Measurements from ENCODE around the gene NDUFAF5. TPM values are rescaled to one million over a fixed set of nuclear protein-coding genes. Genes with fewer than 3 reads are reported as not detected.
A peak's percentile ranks its signal among the peaks of the same experiment; 100 is the strongest.

NDUFAF5 gene
- total RNA-seq, 1 donor from 2014 or later = 51.2 TPM

- Mint-ChIP-seq H3K27ac (ENCODE audit: unreplicated experiment) (no peak overlapping the region), H3K36me3 (ENCODE audit: unreplicated experiment) (peaks cover 12% of the 10 kb centered on the region), H3K9me3 (ENCODE audit: unreplicated experiment) (no peaks in the 10 kb centered on the region), H3K27me3 (ENCODE audit: unreplicated experiment) (no peaks in the 10 kb centered on the region), H3K4me1 (ENCODE audit: low read depth, unreplicated experiment) (peaks cover 3% of the 10 kb centered on the region), H3K4me3 (ENCODE audit: unreplicated experiment) (no peak overlapping the region)
- TF ChIP-seq CTCF (IDR thresholded peaks at IDR 0.05; ENCODE audit: partially characterized antibody, unreplicated experiment) = no peak
- DNase-seq = no peak
Measured at GRCh38 chr20:13739731-13740649, 44.8 kb upstream of the NDUFAF5 start.

GRCh38 chr20:13741879-13742278 lies 42.9 kb upstream of the NDUFAF5 start:
- Mint-ChIP-seq H3K36me3 (ENCODE audit: unreplicated experiment) (peaks cover 12% of the 10 kb centered on the region), H3K27me3 (ENCODE audit: unreplicated experiment) (no peaks in the 10 kb centered on the region), H3K4me3 (ENCODE audit: unreplicated experiment) (no peak overlapping the region), H3K4me1 (ENCODE audit: low read depth, unreplicated experiment) (peaks cover 3% of the 10 kb centered on the region), H3K27ac (ENCODE audit: unreplicated experiment) (no peak overlapping the region), H3K9me3 (ENCODE audit: unreplicated experiment) (no peaks in the 10 kb centered on the region)
- no peak for TF ChIP-seq CTCF (IDR thresholded peaks at IDR 0.05; ENCODE audit: partially characterized antibody, unreplicated experiment)
- DNase-seq = no peak

- Mint-ChIP-seq H3K9me3 (ENCODE audit: unreplicated experiment) (no peaks in the 10 kb centered on the region), H3K27ac (ENCODE audit: unreplicated experiment) (peak overlapping the region; percentile 72), H3K36me3 (ENCODE audit: unreplicated experiment) (peaks cover 12% of the 10 kb centered on the region), H3K4me3 (ENCODE audit: unreplicated experiment) (no peak overlapping the region), H3K4me1 (ENCODE audit: low read depth, unreplicated experiment) (peaks cover 3% of the 10 kb centered on the region), H3K27me3 (ENCODE audit: unreplicated experiment) (no peaks in the 10 kb centered on the region)
- no peak for DNase-seq
- no peak for TF ChIP-seq CTCF (IDR thresholded peaks at IDR 0.05; ENCODE audit: partially characterized antibody, unreplicated experiment)
Measured at GRCh38 chr20:13744352-13744751, 40.5 kb upstream of the NDUFAF5 start.

- no peak overlapping the region for H3K4me3 Mint-ChIP-seq (ENCODE audit: unreplicated experiment)
- peaks cover 3% of the 10 kb centered on the region for H3K4me1 Mint-ChIP-seq (ENCODE audit: low read depth, unreplicated experiment)
- H3K9me3 Mint-ChIP-seq (ENCODE audit: unreplicated experiment) = no peaks in the 10 kb centered on the region
- H3K27me3 Mint-ChIP-seq (ENCODE audit: unreplicated experiment) = no peaks in the 10 kb centered on the region
- no peak overlapping the region for H3K27ac Mint-ChIP-seq (ENCODE audit: unreplicated experiment)
- TF ChIP-seq CTCF (IDR thresholded peaks at IDR 0.05; ENCODE audit: partially characterized antibody, unreplicated experiment) = no peak
- DNase-seq = no peak
- H3K36me3 Mint-ChIP-seq (ENCODE audit: unreplicated experiment) = peaks cover 5% of the 10 kb centered on the region
Measured at GRCh38 chr20:13745784-13746183, 39.0 kb upstream of the NDUFAF5 start.

- Mint-ChIP-seq H3K4me1 (ENCODE audit: low read depth, unreplicated experiment) (no peaks in the 10 kb centered on the region), H3K27me3 (ENCODE audit: unreplicated experiment) (no peaks in the 10 kb centered on the region), H3K4me3 (ENCODE audit: unreplicated experiment) (no peak overlapping the region), H3K27ac (ENCODE audit: unreplicated experiment) (no peak overlapping the region), H3K36me3 (ENCODE audit: unreplicated experiment) (no peaks in the 10 kb centered on the region), H3K9me3 (ENCODE audit: unreplicated experiment) (no peaks in the 10 kb centered on the region)
- no peak for DNase-seq
- no peak for TF ChIP-seq CTCF (IDR thresholded peaks at IDR 0.05; ENCODE audit: partially characterized antibody, unreplicated experiment)
Measured at GRCh38 chr20:13749811-13750210, 35.0 kb upstream of the NDUFAF5 start.

All from glutamatergic neuron (in vitro differentiated cells).